ENCODE results near the gene RHCG.
"Not testable (repeated sequence)": the region's sequence is repeated elsewhere in the genome, so short reads cannot be mapped to it uniquely, and the experiment has no call there.

Gene RHCG

DNA sequence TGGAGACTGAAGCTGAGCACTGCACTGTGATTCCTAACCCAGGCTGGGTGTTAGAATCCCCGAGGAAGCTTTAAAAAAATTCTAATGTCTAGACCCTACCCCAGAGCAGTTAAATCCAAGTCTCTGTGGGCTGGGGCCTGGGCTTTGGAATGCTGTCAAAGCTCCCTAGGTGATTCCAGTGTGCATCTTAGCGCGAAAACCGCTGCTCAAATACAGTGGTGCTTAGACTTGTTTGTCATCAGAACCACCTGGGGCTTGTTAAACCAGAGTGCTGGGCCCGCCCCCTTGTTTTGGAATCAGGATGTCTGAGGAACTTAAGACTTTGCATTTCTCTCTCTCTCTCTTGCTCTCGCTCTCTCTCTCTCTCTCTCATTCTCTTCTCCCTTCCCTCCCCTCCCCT is 20.7 kb downstream of the RHCG start:
- no peak for DNase-seq

DNA sequence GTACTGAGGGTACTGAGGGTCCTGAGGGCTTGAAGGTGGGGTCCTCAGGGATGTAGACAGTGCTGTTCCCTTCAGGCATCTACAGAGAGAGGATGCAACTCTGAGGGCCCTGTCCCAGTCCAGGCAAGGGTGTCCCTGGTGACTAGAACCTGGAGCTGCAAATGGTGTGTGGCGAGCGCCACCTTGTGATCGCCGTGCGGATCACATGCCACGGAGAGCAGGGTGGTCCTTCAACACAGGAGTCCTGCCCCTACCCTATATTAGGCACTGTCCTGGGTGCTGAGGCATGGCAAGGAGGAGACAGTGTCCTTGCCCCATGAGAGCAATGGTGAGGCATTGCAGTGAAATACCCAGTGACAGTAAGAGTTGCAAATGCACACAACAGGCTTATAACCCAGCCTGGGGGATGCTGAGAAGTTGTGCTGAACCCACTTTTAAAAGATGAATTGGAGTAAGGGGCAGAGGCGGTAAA is 23.6 kb downstream of the RHCG start:
- peak; percentile 18 for DNase-seq

DNA sequence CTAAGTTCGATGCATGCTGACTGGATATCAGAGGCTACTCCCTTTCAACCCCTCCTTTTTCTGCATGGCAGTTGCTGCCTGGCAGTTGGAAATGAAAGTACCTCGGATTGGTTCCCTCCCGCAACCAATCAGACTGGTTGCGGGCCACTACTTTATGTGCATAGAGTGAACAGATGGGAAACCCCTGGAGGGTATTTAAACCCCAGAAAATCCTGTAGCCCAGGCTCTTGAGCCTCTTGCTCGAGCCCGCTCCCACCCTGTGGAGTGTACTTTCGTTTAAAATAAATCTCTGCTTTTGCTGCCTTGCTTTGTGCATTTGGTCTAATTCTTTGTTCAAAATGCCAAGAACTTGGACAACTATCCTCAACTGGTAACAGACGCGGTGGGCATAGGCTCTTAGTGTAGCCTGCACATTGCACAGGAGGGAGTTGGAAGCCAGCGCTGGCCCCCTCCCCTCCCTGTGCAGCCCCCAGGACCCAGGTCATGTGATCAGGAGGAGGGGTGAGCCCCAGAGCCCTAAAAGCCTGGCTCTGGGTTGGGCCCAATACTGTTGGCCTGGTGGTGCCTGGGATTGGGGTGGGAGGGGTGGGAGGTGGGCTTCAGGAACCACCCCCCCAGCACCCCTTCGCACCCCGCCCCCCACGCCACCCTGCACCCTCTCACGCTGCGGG is 26.8 kb downstream of the RHCG start:
- DNase-seq: peak; percentile 65

DNA sequence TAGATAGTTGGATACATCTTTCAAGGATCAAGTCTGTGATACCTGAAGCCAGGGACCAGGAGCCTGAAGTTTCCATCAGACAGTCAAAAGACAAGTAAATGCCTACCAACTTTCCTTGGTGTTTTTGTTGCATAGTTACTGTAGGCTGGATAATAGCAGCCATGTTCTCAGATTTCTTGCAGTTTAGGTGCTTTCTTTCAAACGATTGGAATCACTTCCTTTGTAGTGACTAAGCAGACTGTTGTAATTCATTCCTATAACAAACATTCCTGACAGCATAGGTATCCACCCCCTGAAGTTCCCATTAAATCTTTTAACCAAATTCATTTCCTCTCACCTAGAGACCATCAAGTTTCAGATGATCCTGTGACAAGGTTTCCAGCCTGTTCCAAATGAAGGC is 27.6 kb downstream of the RHCG start:
- not testable (repeated sequence) for DNase-seq

DNA sequence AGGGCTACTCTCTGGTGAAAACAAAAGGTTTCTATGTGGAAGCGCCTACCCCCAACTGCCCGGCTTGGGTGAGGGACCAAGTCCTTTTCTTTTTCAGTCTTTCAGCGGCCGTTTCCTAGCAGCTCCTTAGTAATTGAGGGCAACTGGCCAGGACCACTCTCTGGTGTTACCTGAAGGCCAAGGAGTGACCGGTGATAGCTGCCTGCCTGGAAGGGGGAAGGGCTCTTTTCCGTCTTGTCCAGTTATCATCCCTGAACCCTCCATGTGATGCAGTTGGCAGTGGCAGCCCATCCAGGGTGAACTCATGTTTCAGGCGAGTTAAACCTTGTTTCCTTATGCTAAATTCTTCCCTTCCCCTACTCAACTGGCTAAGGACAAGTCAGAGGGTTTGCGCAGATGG is 33.3 kb downstream of the RHCG start:
- DNase-seq: no peak

DNA sequence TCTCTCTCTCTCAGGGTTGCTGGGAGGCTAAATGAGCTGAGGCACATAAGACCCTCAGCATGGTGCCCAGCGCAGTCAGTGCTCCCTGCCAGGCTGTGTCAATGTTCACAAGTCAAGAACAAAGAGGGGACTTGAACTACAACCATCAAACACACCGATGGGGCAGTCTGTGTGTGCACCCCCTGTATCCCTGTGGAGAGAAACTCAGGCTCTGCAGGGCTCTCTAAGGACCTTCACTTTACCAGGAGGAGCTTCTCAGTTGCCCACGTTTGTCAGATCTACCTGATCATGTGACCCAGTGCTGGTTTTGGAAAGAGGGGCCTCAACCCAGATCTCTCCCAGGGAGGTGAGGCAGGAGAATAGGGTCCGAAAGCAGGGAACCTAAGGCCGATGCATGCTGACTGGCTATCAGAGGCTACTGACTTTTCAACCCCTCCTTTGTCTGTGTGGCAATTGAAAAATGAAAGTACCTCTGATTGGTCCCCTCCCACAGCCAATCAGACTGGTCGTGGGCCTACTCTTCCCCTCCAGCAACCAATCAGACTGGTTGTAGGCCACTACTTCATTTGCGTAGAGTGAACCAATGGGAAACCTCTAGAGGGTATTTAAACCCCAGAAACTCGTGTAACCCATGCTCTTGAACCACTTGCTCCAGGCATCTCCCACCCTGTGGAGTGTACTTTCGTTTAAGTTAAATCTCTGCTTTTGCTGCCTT is 34.0 kb downstream of the RHCG start:
- DNase-seq: no peak

DNA sequence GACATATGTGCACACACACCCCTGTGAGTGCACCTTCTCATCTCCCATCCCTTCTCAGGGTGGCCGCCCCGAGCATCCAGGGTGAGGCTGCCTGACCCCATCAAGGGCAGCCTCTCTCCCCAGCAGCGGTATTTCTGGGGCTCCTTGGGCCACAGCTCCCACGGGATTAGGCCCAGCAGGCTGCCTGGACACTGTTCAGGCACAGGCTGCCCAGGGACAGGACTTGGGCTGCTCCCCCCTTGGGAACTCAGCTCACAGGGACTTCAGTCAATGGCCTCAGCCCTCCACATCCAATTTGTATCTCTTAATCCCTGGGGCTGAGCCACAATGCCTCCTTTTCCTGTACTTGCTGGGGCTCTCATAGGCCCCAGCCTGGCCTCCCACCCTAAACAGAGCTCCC is 35.0 kb downstream of the RHCG start:
- DNase-seq: no peak

DNA sequence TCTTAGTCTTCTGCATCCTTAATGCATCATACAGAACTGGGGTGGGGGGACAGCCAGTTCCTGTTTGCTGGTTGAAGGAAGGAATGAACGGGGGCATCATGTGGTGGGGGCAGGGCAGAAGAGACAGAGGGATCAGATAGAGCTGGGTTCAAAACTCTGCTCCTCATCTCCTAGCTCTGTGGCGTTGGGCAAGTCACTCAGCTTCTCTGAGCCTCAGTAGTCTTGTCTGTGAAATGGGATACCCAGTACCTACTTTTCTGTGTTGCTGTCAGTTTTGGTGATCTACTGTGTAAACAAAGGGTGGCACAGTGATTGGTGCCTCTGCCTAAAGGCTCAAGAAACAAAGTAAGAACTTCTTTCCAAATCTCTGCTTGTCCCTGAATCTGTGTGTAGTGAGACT is 36.3 kb downstream of the RHCG start:
- no peak for DNase-seq

DNA sequence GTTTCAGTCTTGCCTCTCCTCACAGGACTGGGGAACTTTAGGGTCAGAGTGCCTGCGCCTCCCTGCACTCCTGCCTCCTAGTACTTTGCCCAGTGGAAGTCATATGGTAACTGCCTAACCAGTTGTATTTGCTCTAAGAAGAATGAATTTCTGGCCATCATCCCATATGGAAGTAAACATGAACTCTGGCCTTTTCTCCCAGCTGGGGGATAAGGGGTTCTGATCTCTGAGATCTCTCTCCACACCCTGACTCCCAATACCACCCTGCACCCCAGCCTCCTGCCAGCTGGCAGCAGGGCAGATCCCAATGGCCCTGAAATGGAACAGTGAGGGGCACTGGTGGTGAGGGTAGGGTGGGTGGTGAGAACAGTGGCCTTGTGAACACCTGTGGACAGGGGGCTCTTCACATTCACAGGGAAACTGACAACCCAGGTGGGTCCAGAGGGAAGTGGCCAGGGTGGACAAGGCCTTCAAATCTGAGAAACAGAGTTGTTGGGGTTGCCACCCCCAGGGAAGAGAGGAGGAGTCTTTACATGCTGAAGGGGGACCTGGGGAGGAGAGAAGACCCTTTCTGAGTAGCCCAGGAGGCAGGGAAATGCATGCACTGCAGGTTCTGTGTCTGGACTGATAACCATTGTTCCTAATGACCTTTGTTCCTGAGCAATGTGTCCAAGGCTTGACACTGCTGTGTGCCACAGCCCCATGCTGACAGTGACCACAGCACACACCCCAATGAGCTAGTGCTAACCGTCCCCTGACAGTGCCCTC is 36.9 kb downstream of the RHCG start:
- DNase-seq: no peak

DNA sequence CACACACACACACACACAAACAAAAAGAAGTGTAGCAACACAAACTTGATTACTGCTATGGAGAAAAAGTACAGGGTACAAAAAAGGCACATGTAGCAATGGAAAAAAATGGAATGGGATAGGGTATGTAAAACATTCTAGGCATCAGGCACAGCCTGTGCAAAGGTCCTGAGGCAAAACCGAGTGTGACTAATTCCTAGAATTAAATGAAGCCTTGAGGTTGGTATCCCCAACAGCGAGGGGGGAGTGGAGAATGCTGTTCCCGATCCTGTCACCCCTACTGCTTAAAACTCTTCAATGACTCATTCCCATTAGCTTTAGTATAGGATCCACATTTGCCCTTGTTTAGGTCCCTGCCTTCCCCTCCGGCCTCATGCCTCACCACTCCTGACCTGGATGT is 37.9 kb downstream of the RHCG start:
- DNase-seq: no peak

DNA sequence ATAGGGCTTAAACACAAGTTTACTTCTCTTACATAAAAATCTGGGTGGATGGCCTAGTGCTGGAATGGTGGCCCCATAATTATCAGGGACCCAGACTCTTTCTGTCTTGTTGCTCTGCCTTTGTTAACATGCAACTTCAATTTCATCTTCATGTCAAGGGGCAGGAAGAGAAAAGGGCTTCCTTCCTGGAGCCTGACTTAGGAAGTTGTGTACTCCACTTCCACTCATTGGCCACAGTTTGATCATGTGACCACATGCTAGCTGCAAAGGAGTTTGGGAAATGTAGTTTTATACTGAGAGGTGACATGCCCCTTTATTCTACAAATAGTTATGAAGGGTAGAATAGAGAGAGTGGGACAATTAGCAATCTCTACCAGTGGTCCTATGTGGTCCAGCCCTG is 39.3 kb downstream of the RHCG start:
- no peak for DNase-seq

DNA sequence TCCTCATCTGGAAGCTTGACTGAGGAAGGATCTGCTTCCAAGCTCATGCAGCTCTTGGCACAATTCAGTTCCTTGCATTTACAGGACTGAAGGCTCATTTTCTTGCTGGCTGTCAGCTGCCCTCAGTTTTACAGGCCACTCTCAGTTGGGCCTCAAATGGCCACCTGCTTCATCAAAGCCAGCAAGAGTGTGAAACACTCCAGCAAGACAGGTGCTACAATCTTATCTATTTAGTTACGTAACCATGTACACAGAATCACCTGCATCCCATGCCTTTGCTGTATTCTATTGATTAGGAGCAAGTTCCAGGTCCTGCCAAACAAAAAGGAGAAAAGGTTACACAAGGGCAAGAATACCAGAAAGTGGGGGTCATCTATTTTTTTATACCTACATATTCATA is 40.8 kb downstream of the RHCG start:
- no peak for DNase-seq

DNA sequence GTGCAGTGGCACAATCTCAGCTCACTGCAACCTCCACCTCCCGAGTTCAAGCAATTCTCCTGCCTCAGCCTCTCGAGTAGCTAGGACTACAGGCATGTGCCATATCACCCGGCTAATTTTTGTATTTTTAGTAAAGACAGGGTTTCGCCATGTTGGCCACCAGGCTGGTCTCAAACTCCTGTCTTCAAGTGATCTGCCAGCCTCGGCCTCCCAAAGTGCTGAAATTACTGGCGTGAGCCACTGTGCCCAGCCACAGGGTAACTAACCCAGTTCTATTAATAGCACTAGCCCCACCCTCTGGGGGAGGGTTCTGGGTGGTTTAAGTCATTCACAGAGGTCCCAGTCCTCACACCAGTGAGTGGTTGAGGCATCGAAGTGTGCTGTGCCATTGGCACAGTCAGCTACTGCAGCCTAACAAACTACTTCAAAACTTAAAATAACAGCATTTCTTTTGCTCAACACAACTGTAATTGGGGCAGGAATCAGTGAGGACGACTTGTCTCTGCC is 44.0 kb downstream of the RHCG start:
- no peak for DNase-seq

DNA sequence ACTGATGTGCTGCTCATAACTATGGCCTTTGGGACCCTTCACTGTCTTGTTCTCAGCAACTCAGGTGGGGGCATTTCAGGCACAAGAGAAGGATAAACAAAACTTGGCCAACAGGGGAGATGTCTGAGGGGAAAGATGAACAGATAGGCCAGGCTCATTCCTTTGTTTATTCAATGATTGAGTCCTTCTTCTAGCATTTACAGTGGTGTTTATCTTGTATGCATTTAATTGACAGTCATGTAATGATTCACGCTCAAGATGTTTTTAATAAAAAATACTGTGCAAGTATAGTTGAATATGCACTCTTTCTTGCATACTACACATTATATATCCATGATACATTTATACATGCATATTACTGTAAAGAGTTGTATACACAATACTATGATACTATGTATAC is 44.5 kb downstream of the RHCG start:
- DNase-seq: no peak

DNA sequence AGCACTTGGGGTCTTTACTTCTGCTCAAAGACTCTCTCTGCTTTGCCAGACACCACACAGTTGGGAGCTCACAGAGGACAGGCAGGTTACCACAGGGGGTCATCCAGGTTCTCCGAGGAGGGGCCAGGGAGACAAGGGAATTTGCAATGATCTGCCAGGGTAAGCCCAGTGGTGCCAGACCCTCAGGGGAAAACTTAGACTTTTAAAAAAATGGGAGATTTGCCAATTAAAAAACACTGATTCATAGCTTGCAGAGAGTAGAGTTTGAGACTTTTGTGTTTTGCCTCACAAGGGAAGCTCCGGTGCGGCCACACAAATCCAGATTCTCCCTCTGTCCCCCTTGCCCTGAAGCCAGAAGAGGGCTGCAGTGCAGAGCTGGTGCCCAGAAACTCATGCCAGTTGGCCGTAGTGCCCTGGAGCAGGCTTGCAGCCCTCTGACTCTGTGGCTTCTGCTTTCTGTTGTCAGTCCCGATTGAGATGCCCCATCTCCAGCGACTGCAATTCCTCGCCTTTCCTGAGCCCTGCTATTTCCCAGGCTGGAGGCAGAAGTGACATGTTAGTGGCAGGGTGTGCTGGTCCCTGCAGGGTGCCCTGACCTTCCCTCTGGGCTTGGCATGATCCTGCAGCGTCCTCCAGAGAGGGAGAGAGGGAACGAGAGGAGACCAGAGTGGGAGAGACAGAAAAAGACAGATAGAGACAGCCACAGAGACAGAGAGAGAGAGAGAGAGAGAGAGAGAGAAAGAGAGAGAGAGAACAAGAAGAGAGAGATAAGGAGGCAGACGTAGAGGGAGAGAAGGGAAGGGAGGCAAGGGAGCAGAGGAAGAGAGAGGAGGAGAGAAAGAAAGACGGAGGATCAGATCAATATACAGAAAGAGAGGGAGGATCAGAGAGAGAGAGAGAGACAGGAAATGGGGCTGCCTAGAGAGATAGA is 46.0 kb downstream of the RHCG start:
- no peak for DNase-seq

DNA sequence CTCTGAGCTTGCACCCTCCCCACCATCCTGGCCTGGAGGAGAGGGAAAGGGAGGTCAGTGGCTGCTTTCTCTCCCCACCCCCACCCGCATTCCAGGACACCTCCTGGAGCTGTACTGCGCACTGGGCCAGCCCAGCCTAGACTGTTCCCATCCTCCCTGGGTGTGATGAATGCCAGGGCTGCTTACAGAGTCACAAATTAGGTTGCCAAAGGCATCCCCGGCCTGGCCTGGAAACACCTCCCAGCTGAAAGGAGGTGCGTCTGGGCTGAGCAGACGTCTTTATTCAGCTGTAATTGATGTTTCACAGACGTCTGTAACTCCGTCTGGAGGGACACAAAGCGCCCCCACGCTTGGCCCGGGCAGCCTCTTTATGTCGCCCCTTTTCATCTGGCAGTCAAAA is 47.6 kb downstream of the RHCG start:
- no peak for DNase-seq

DNA sequence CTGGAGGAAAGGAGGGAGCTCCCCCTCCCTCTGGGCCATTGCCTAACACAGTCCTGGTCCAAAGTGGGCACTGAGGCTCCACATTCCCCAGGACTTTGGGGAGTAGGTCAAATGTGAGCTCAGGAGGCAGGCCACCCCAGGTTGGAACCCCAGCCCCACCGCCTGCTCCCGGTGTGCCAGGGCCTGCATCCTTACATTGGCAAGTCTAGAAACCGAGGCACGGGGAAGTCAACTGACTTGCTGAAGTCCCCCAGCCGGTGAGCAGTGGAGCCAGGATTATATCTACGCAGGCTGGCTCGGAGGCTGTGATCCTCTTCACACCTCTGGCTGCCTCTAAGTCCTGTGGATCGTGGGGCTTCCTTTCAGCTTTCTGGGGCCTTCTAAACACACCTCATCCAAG is 48.7 kb downstream of the RHCG start:
- no peak for DNase-seq

DNA sequence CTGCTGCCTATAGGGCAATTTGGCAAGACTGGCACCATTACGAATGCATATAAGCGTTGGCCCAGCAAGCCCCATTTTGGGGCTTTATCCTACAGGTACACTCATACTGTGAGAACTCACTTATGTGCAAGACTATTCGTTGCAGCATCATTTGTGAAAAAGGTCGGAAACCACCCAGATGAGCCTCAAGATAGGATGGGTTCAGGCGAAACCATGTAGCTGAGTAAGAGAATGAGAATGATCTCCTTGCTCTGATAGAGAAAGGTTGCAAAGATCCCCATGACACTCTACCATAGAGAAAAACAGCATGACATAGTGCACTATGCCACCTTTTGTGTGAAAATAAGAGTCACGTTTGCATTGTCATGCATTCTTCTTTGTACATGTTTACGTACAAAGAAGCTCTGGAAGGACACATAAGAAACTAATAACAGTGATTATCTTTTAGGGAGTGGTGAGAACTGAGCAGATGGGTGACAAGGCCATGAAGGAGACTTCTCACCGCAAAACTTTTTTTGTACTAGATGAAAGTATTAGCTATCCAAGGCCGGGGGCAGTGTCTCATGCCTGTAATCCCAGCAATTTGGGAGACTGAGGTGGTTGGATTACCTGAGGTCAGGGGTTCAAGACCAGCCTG is 50.0 kb downstream of the RHCG start:
- no peak for DNase-seq

DNA sequence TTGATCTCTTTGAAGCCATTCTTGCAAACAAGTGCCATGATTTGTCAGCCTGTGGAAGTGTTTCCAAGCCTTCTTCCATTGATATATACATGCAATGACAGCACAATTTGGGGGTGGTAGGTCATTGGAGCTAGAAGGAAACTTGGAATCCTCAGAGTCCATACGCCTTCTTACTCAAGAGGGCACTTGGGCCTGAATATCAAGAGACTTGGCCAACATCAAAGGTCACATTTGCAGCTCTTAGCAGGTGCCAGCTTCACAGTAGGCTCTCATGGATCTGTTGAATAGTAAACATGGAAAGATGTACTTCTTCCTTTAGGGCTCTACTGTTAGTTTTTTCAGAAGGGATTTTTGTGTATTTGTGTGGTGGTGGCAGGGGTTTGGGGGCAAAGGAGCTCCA is 50.9 kb downstream of the RHCG start:
- DNase-seq: no peak

DNA sequence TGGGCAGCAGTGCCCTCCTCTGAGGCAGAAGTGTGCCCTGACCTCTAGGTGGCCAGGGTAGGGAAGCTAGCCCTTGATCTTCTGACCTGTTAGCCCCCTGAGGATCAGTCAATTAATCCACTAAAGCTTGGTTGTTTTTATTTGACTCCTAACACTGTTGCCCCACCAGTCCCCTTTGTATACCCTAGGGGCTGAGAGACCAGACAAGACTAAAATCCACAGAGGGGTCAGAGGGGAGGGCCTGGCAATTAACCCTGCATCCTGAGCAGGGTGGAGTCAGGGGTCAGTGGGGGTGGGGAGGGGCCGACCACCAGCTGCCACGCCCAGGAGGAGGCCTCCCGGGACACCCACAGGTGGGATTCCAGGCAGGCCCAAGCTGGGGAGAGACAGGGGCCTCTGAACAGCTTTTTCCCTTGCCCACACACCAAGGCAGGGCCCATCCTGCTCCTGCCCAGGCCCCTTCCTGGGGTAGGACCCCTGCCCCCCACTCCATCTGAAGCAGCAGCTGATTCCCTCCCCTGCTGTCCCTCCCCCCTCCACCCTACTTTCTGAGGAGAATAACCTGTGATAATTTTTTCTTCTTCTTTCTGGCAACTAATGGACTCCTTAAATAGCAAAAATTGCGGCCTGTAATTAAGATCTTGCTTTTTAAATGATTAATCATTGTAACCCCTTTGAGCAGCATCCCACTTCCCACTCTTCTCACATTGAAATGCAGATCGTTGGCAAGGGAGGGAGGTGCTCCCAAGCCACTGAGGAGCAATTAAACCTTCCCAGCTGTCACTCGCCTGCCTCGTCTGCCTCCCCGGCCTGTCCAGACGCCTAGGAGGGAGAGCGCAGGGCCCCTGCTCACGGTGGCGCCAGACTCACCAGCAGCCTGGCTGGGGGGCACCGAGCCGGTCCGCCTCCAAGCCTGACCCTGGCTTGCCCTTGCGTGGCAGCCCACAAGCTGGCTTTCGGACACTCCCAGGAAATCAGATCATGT is 51.9 kb downstream of the RHCG start:
- DNase-seq: no peak

DNA sequence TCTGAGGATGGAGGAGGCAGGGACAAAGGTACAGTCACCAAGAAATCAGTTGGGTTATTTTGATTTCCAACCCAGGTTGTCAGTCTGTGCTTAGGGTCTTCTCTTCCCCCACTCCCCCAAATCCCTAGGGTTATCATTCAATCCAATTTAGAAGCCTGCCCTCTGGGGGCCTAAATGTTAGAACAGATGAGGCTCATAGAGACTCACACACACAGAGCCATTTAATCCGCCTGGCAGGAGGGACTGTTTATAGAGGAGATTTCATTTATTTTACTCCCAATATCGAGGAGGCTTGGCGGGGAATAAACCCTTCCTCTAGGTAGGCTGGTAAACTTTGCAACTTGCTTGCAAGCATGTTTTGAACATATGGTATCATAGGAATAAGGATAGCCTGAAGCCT is 52.8 kb downstream of the RHCG start:
- DNase-seq: no peak

Measured in NCI-H1436 treated with DMSO at 0.1 percent for 48 hours (cell line).